RWPE1 (cell line): Measurements from ENCODE around the gene GTF3C5.

Experiments
- CTCF ChIA-PET: fragments of 350-600 bp; sonication (Branson Sonifier 250); formaldehyde crosslinking; extraction: SDS; loops from one replicate; lab custom pipeline; 2021; lab: Yijun Ruan, JAX
- POLR2A ChIA-PET: fragments of 400-600 bp; formaldehyde crosslinking; extraction: SDS; loops from one replicate; lab custom pipeline; 2020; ENCODE audit warnings: antibody characterized with exemption; ENCODE audit not compliant: low non-redundant PET; lab: Yijun Ruan, JAX
- DNase-seq: peaks from one replicate; pipeline ENCODE4 v3.0.0; 2012; ENCODE audit warnings: low spot score
- H3K27ac ChIP-seq: fragments of 450-650 bp; 2 replicates; pipeline ENCODE4 v1.5.1; 2017
- CTCF ChIP-seq: fragments of 450-650 bp; conservative IDR thresholded peaks from 2 replicates; pipeline ENCODE4 v1.5.1; 2017; ENCODE audit warnings: low read depth, mild to moderate bottlenecking

The GTF3C5 gene

GRCh38 chr9:133104718-133105460 lies 74.1 kb downstream of the GTF3C5 start:
- H3K27ac ChIP-seq, result peak overlapping the region; percentile 6
- POLR2A ChIA-PET, result no interaction called here
- DNase-seq, result no peak
- CTCF ChIA-PET, result interaction anchor here (2.1 to 3.0 kb wide), 2 partner anchors 40 to 42 kb away, joined by 19 to 31 read pairs; no protein-coding TSS in a partner anchor
- no peak for TF ChIP-seq CTCF

- peak overlapping the region; percentile 6 for H3K27ac ChIP-seq
- no peak for DNase-seq
- no peak for TF ChIP-seq CTCF
- POLR2A ChIA-PET, result no interaction called here
- CTCF ChIA-PET, result interaction anchor here (1.0 to 3.0 kb wide), 3 partner anchors 9 to 42 kb away, joined by 3 to 31 read pairs (median 19); no protein-coding TSS in a partner anchor
Measured at GRCh38 chr9:133105461-133105770, 74.6 kb downstream of the GTF3C5 start.

- peak overlapping the region; percentile 30 for H3K27ac ChIP-seq
- ChIA-PET POLR2A (no interaction called here), CTCF (interaction anchor here (0.5 to 3.0 kb wide), 4 partner anchors 8 to 60 kb away, joined by 3 to 31 read pairs (median 11); no protein-coding TSS in a partner anchor)
- no peak for DNase-seq
- TF ChIP-seq CTCF, result no peak
Measured at GRCh38 chr9:133106511-133107244, 75.9 kb downstream of the GTF3C5 start.

GRCh38 chr9:133107245-133107722 lies 76.5 kb downstream of the GTF3C5 start:
- no peak for TF ChIP-seq CTCF
- no peak for DNase-seq
- H3K27ac ChIP-seq, result peak overlapping the region; percentile 30
- POLR2A ChIA-PET, result no interaction called here
- CTCF ChIA-PET, result interaction anchor here (0.5 to 3.0 kb wide), 4 partner anchors 37 to 61 kb away, joined by 3 to 31 read pairs (median 14); no protein-coding TSS in a partner anchor
